Measurements from ENCODE around the gene RYR3. TPM values are rescaled to one million over a fixed set of nuclear protein-coding genes. Genes with fewer than 3 reads are reported as not detected.
"Not testable (repeated sequence)": the region's sequence is repeated elsewhere in the genome, so short reads cannot be mapped to it uniquely, and the experiment has no call there.

The RYR3 gene
- total RNA-seq, 2 donors from 2014 or later, result not detected

- Mint-ChIP-seq H3K9me3 (no peaks in the 10 kb centered on the region), H3K27ac (no peak overlapping the region), H3K36me3 (no peaks in the 10 kb centered on the region)
- no peak for DNase-seq (ENCODE audit: low spot score in 2 of 2)
- ATAC-seq, result no peak
Measured at GRCh38 chr15:33559207-33559890, 248.6 kb downstream of the RYR3 start.

- Mint-ChIP-seq H3K36me3 (no peaks in the 10 kb centered on the region), H3K9me3 (peaks cover 4% of the 10 kb centered on the region in 2 donors), H3K27ac (no peak overlapping the region)
- DNase-seq (ENCODE audit: low spot score in 2 of 2), result no peak
- no peak for ATAC-seq
Measured at GRCh38 chr15:33561407-33561806, 250.6 kb downstream of the RYR3 start.

- no peak for DNase-seq (ENCODE audit: low spot score in 2 of 2)
- Mint-ChIP-seq H3K9me3 (peaks cover 4 to 7% of the 10 kb centered on the region in 2 donors), H3K36me3 (no peaks in the 10 kb centered on the region), H3K27ac (no peak overlapping the region)
- ATAC-seq, result no peak
Measured at GRCh38 chr15:33561967-33562366, 251.2 kb downstream of the RYR3 start.

- ATAC-seq (no peak), DNase-seq (ENCODE audit: low spot score in 2 of 2) (no peak)
- H3K36me3 Mint-ChIP-seq, result no peaks in the 10 kb centered on the region
- no peak overlapping the region for H3K27ac Mint-ChIP-seq
- peaks cover 4 to 7% of the 10 kb centered on the region in 2 donors for H3K9me3 Mint-ChIP-seq
Measured at GRCh38 chr15:33565094-33565493, 254.3 kb downstream of the RYR3 start.

- Mint-ChIP-seq H3K9me3 (peaks cover 4 to 7% of the 10 kb centered on the region in 2 donors), H3K27ac (no peak overlapping the region), H3K36me3 (no peaks in the 10 kb centered on the region)
- DNase-seq (ENCODE audit: low spot score in 2 of 2) (no peak), ATAC-seq (no peak)
Measured at GRCh38 chr15:33567652-33568051, 256.9 kb downstream of the RYR3 start.

- ATAC-seq (no peak), DNase-seq (ENCODE audit: low spot score in 2 of 2) (no peak)
- peaks cover 4 to 7% of the 10 kb centered on the region in 2 donors for H3K9me3 Mint-ChIP-seq
- H3K27ac Mint-ChIP-seq, result no peak overlapping the region
- H3K36me3 Mint-ChIP-seq, result no peaks in the 10 kb centered on the region
Measured at GRCh38 chr15:33569036-33569435, 258.3 kb downstream of the RYR3 start.

- H3K36me3 Mint-ChIP-seq; ATAC-seq; DNase-seq (ENCODE audit: low spot score in 2 of 2); H3K27ac Mint-ChIP-seq: not testable (repeated sequence)
- H3K9me3 Mint-ChIP-seq, result peaks cover 6 to 11% of the 10 kb centered on the region in 2 donors
Measured at GRCh38 chr15:33577911-33578310, 267.1 kb downstream of the RYR3 start.

- H3K9me3 Mint-ChIP-seq, result peaks cover 1 to 6% of the 10 kb centered on the region in 2 donors
- H3K36me3 Mint-ChIP-seq, result no peaks in the 10 kb centered on the region
- no peak overlapping the region for H3K27ac Mint-ChIP-seq
- DNase-seq (ENCODE audit: low spot score in 2 of 2) (no peak), ATAC-seq (no peak)
Measured at GRCh38 chr15:33580526-33580925, 269.8 kb downstream of the RYR3 start.

- H3K9me3 Mint-ChIP-seq, result peaks cover 0 to 4% of the 10 kb centered on the region in 2 donors
- H3K27ac Mint-ChIP-seq, result no peak overlapping the region
- ATAC-seq (no peak), DNase-seq (ENCODE audit: low spot score in 2 of 2) (no peak)
- no peaks in the 10 kb centered on the region for H3K36me3 Mint-ChIP-seq
Measured at GRCh38 chr15:33581032-33581431, 270.3 kb downstream of the RYR3 start.

GRCh38 chr15:33584797-33585196 is 274.0 kb downstream of the RYR3 start:
- no peak for ATAC-seq

GRCh38 chr15:33586786-33587697 is 276.3 kb downstream of the RYR3 start:
- ATAC-seq (no peak), DNase-seq (ENCODE audit: low spot score in 2 of 2) (no peak)
- no peak overlapping the region for H3K27ac Mint-ChIP-seq
- no peaks in the 10 kb centered on the region for H3K36me3 Mint-ChIP-seq
- H3K9me3 Mint-ChIP-seq, result no peaks in the 10 kb centered on the region

More at GRCh38 chr15:33584797-33585196, 274.0 kb downstream of the RYR3 start:
- Mint-ChIP-seq H3K36me3 (no peaks in the 10 kb centered on the region), H3K27ac (no peak overlapping the region), H3K9me3 (no peaks in the 10 kb centered on the region)
- no peak for DNase-seq (ENCODE audit: low spot score in 2 of 2)

- no peak overlapping the region for H3K27ac Mint-ChIP-seq
- H3K36me3 Mint-ChIP-seq, result no peaks in the 10 kb centered on the region
- H3K9me3 Mint-ChIP-seq, result no peaks in the 10 kb centered on the region
- DNase-seq (ENCODE audit: low spot score in 2 of 2), result no peak
- ATAC-seq, result no peak
Measured at GRCh38 chr15:33587773-33588172, 277.0 kb downstream of the RYR3 start.

GRCh38 chr15:33592864-33593263 is 282.1 kb downstream of the RYR3 start:
- no peak overlapping the region for H3K27ac Mint-ChIP-seq
- DNase-seq (ENCODE audit: low spot score in 2 of 2) (no peak), ATAC-seq (no peak)
- no peaks in the 10 kb centered on the region for H3K36me3 Mint-ChIP-seq
- peaks cover 0 to 5% of the 10 kb centered on the region in 2 donors for H3K9me3 Mint-ChIP-seq

GRCh38 chr15:33598382-33598781 is 287.6 kb downstream of the RYR3 start:
- H3K36me3 Mint-ChIP-seq; DNase-seq (ENCODE audit: low spot score in 2 of 2); H3K27ac Mint-ChIP-seq; H3K9me3 Mint-ChIP-seq; ATAC-seq: not testable (repeated sequence)

GRCh38 chr15:33600212-33600611 is 289.4 kb downstream of the RYR3 start:
- Mint-ChIP-seq H3K36me3 (no peaks in the 10 kb centered on the region), H3K27ac (no peak overlapping the region), H3K9me3 (peaks cover 0 to 4% of the 10 kb centered on the region in 2 donors)
- no peak for DNase-seq (ENCODE audit: low spot score in 2 of 2)
- no peak for ATAC-seq

GRCh38 chr15:33601461-33601860 is 290.7 kb downstream of the RYR3 start:
- DNase-seq (ENCODE audit: low spot score in 2 of 2) (no peak), ATAC-seq (no peak)
- no peak overlapping the region for H3K27ac Mint-ChIP-seq
- peaks cover 0 to 4% of the 10 kb centered on the region in 2 donors for H3K9me3 Mint-ChIP-seq
- H3K36me3 Mint-ChIP-seq, result no peaks in the 10 kb centered on the region

- Mint-ChIP-seq H3K9me3 (peaks cover 0 to 4% of the 10 kb centered on the region in 2 donors), H3K27ac (peak overlapping the region in 1 of 2 donors; percentile 29), H3K36me3 (no peaks in the 10 kb centered on the region)
- DNase-seq (ENCODE audit: low spot score in 2 of 2), result no peak
- ATAC-seq, result no peak
Measured at GRCh38 chr15:33608714-33609113, 297.9 kb downstream of the RYR3 start.
